Activated naive CD8-positive, alpha-beta T cell treated with anti-CD3 and anti-CD28 coated beads for 36 hours (primary cell): ENCODE results near the gene SDHAF4. TPM values are rescaled to one million over a fixed set of nuclear protein-coding genes. Genes with fewer than 3 reads are reported as not detected.

Experiments
- DNase-seq: peaks from one replicate; pipeline ENCODE4 v3.0.0; 2021
- H3K27ac Mint-ChIP-seq: one replicate; pipeline ENCODE4 v1.8.0; 2022; ENCODE audit warnings: mild to moderate bottlenecking, moderate library complexity, mixed read lengths
- H3K27me3 Mint-ChIP-seq: one replicate; pipeline ENCODE4 v1.8.0; 2022; ENCODE audit warnings: mild to moderate bottlenecking, mixed read lengths
- H3K36me3 Mint-ChIP-seq: one replicate; pipeline ENCODE4 v1.8.0; 2021; ENCODE audit warnings: mild to moderate bottlenecking, mixed read lengths
- H3K4me1 Mint-ChIP-seq: one replicate; pipeline ENCODE4 v1.8.0; 2021; ENCODE audit warnings: mixed read lengths
- H3K4me3 Mint-ChIP-seq: one replicate; pipeline ENCODE4 v1.8.0; 2022; ENCODE audit warnings: mild to moderate bottlenecking, moderate library complexity, mixed read lengths
- H3K9me3 Mint-ChIP-seq: one replicate; pipeline ENCODE4 v1.8.0; 2022; ENCODE audit warnings: mixed read lengths
- total RNA-seq, 2 experiments: library from RNA; stranded (reverse); gene quantifications; one replicate each; pipeline ENCODE4 v1.2.3, GENCODE V29; 2021

The SDHAF4 gene
- total RNA-seq, 2 experiments from 2014 or later, result 10.2 to 13.1 TPM

- H3K9me3 Mint-ChIP-seq, result no peaks in the 10 kb centered on the region
- no peaks in the 10 kb centered on the region for H3K36me3 Mint-ChIP-seq
- H3K4me3 Mint-ChIP-seq, result no peak overlapping the region
- no peak overlapping the region for H3K27ac Mint-ChIP-seq
- DNase-seq, result no peak
- no peaks in the 10 kb centered on the region for H3K4me1 Mint-ChIP-seq
- no peaks in the 10 kb centered on the region for H3K27me3 Mint-ChIP-seq
Observed at GRCh38 chr6:70622461-70622860, 55.7 kb downstream of the SDHAF4 start.

GRCh38 chr6:70625436-70625835, 58.7 kb downstream of the SDHAF4 start:
- Mint-ChIP-seq H3K4me1 (no peaks in the 10 kb centered on the region), H3K27me3 (no peaks in the 10 kb centered on the region), H3K4me3 (no peak overlapping the region), H3K36me3 (no peaks in the 10 kb centered on the region), H3K27ac (no peak overlapping the region), H3K9me3 (no peaks in the 10 kb centered on the region)
- DNase-seq, result no peak

- Mint-ChIP-seq H3K36me3 (no peaks in the 10 kb centered on the region), H3K9me3 (no peaks in the 10 kb centered on the region), H3K4me1 (no peaks in the 10 kb centered on the region), H3K27ac (no peak overlapping the region), H3K27me3 (no peaks in the 10 kb centered on the region), H3K4me3 (no peak overlapping the region)
- no peak for DNase-seq
Observed at GRCh38 chr6:70627500-70628254, 60.9 kb downstream of the SDHAF4 start.

- no peak overlapping the region for H3K27ac Mint-ChIP-seq
- H3K36me3 Mint-ChIP-seq, result no peaks in the 10 kb centered on the region
- H3K27me3 Mint-ChIP-seq, result no peaks in the 10 kb centered on the region
- no peaks in the 10 kb centered on the region for H3K4me1 Mint-ChIP-seq
- DNase-seq, result no peak
- H3K9me3 Mint-ChIP-seq, result no peaks in the 10 kb centered on the region
- H3K4me3 Mint-ChIP-seq, result no peak overlapping the region
Observed at GRCh38 chr6:70629929-70630328, 63.2 kb downstream of the SDHAF4 start.

DNA sequence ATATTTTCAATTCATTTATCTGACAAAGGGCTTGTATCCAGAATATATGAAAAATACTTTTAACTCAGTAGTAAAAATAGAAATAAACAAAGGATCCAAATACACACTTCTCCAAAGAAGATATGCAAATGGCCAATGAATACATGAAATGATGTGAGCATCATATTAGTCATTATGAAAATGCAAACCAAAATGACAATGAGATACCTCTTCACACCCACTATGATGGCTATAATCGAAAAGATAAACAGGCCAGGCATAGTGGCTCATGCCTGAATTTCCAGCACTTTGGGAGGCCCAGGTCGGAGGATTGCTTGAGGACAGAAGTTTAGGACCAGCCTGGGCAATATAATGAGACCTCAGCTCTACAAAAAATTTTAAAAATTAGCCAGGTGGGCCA, 67.1 kb downstream of the SDHAF4 start:
- Mint-ChIP-seq H3K27me3 (no peaks in the 10 kb centered on the region), H3K36me3 (no peaks in the 10 kb centered on the region), H3K4me1 (no peaks in the 10 kb centered on the region), H3K27ac (no peak overlapping the region), H3K4me3 (no peak overlapping the region), H3K9me3 (no peaks in the 10 kb centered on the region)
- DNase-seq, result no peak

DNA sequence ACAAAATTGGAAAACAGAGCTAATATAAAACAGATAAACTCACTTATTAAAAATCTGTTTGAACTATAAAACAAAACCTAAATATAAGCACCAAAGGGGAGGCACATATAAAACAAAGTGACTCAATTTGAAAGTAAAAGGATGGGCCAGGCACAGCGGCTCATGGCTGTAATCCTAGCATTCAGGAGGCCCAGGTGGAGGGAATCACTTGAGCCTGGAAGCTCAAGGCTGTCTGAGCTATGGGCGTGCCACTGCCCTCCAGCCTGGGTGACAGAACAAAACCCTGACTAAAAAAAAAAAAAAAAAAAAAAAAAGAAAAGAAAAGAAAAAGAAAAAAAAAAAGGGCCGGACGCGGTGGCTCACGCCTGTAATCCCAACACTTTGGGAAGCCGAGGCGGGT, 69.9 kb downstream of the SDHAF4 start:
- Mint-ChIP-seq H3K27me3 (no peaks in the 10 kb centered on the region), H3K36me3 (no peaks in the 10 kb centered on the region), H3K9me3 (no peaks in the 10 kb centered on the region), H3K4me1 (no peaks in the 10 kb centered on the region), H3K27ac (no peak overlapping the region), H3K4me3 (no peak overlapping the region)
- DNase-seq, result no peak

GRCh38 chr6:70638468-70638867, 71.7 kb downstream of the SDHAF4 start:
- no peak for DNase-seq
- Mint-ChIP-seq H3K27me3 (no peaks in the 10 kb centered on the region), H3K9me3 (no peaks in the 10 kb centered on the region), H3K4me3 (no peak overlapping the region), H3K27ac (no peak overlapping the region), H3K4me1 (no peaks in the 10 kb centered on the region), H3K36me3 (no peaks in the 10 kb centered on the region)

Other genes with a start within 250 kb of the SDHAF4 start
- gene FAM135A, start 153.4 kb upstream of the SDHAF4 start, total RNA-seq, result 1 to 10 TPM; 6.5 to 7.3 TPM
- gene SMAP1, start 101.0 kb downstream of the SDHAF4 start, total RNA-seq, result 10 to 100 TPM; 24.3 to 25.0 TPM